ENCODE data around the gene ELP4. TPM values are rescaled to one million over a fixed set of nuclear protein-coding genes. Genes with fewer than 3 reads are reported as not detected.

ELP4 gene
- total RNA-seq, 1 donor from 2014 or later: 19.5 TPM

DNA sequence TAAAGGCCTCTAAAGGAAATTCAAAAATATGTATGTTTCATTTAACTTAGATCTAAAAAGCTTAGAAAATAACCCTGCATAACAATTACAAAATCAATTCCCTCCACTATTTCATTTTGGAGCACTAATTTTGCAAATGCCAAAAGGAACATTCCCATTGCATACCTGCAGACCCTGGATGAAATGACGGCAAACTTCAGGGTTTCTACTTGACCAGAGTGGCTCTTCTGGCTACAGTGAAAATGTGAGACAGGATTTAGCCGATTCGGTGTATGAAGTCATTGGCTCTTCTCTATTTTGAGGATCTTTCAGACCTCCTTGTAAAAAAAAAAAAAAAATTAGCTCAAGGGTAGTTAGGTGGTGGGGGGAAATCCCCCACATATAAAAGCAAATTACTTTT, 257.5 kb downstream of the ELP4 start:
- H3K4me3 Mint-ChIP-seq: no peak overlapping the region

DNA sequence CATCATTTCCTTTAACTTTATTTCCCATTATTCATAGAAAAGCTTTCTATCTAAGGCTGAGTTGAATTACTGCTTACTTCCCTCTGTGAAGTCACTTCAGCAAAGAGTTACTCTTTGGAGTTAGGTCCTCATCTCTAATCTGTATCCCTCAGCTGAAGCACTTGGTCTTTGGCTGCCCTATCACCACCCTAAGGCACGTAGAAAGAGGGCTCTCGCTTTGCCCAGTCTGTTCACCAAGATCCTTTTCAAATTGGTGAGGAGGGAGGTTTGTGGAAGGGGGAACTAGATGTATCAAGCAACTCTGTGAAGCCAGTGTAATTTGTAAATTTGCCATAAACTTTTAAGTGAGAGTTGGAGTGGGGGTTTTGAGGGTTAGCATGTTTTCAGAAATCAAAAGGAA, 258.1 kb downstream of the ELP4 start:
- Mint-ChIP-seq H3K36me3 (no peaks in the 10 kb centered on the region), H3K4me3 (no peak overlapping the region), H3K4me1 (no peaks in the 10 kb centered on the region), H3K9me3 (no peaks in the 10 kb centered on the region), H3K27ac (no peak overlapping the region), H3K27me3 (ENCODE audit: low read depth) (no peaks in the 10 kb centered on the region)
- DNase-seq (ENCODE audit: low spot score in 2 of 2, unreplicated experiment in 2 of 2): no peak
- TF ChIP-seq, protein P1, sequence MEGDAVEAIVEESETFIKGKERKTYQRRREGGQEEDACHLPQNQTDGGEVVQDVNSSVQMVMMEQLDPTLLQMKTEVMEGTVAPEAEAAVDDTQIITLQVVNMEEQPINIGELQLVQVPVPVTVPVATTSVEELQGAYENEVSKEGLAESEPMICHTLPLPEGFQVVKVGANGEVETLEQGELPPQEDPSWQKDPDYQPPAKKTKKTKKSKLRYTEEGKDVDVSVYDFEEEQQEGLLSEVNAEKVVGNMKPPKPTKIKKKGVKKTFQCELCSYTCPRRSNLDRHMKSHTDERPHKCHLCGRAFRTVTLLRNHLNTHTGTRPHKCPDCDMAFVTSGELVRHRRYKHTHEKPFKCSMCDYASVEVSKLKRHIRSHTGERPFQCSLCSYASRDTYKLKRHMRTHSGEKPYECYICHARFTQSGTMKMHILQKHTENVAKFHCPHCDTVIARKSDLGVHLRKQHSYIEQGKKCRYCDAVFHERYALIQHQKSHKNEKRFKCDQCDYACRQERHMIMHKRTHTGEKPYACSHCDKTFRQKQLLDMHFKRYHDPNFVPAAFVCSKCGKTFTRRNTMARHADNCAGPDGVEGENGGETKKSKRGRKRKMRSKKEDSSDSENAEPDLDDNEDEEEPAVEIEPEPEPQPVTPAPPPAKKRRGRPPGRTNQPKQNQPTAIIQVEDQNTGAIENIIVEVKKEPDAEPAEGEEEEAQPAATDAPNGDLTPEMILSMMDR (IDR thresholded peaks at IDR 0.05; ENCODE audit: unreplicated experiment): no peak

More for the DNA sequence above, 257.5 kb downstream of the ELP4 start:
- Mint-ChIP-seq H3K27ac (no peak overlapping the region), H3K36me3 (no peaks in the 10 kb centered on the region), H3K27me3 (ENCODE audit: low read depth) (no peaks in the 10 kb centered on the region), H3K9me3 (no peaks in the 10 kb centered on the region), H3K4me1 (no peaks in the 10 kb centered on the region)
- DNase-seq (ENCODE audit: low spot score in 2 of 2, unreplicated experiment in 2 of 2): no peak
- TF ChIP-seq, protein P1 (IDR thresholded peaks at IDR 0.05; ENCODE audit: unreplicated experiment): no peak

DNA sequence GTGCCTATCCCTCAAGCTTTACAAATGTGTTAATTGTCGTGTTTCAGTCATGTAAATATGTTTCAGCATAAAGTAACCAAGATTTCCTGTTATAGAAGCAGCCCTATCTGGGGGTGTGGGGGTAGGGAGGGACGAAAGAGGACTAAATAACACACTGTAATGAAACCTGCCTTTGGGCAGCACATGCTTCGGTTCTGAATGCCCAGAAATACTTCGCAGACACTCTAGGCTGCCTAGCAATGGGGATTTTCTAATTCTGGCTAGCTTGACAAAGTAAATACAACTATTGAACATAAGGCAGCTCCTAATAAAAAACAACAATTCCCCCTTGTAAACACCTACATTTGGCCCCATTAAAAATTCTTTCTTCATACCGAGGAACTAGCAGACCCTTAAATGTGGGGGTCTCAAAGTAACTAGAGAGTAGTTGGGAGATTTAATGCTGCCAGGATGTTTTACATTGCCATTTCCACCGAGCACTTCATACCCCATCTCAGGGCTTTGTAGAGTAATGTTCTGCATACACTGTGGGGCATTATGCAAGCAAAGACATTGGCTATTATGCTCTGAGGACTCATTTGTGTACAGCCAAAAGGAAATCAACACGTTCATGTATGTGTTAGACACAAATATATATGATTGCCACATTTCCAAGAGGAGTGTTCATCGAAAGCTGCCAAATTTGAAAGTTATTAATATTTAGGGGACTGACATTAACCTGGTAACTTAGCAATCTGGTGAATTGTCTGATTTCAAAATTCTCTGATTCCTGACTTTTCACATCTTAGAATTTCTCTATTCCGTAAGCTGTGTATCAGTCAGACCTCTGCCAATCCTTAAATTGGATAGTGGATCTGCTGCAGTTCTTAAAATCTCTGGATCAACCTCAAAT, 259.4 kb downstream of the ELP4 start:
- no peak for DNase-seq (ENCODE audit: low spot score in 2 of 2, unreplicated experiment in 2 of 2)
- Mint-ChIP-seq H3K9me3 (no peaks in the 10 kb centered on the region), H3K36me3 (no peaks in the 10 kb centered on the region), H3K4me3 (no peak overlapping the region), H3K4me1 (no peaks in the 10 kb centered on the region), H3K27me3 (ENCODE audit: low read depth) (no peaks in the 10 kb centered on the region), H3K27ac (no peak overlapping the region)
- TF ChIP-seq, protein P1 (IDR thresholded peaks at IDR 0.05; ENCODE audit: unreplicated experiment): no peak

DNA sequence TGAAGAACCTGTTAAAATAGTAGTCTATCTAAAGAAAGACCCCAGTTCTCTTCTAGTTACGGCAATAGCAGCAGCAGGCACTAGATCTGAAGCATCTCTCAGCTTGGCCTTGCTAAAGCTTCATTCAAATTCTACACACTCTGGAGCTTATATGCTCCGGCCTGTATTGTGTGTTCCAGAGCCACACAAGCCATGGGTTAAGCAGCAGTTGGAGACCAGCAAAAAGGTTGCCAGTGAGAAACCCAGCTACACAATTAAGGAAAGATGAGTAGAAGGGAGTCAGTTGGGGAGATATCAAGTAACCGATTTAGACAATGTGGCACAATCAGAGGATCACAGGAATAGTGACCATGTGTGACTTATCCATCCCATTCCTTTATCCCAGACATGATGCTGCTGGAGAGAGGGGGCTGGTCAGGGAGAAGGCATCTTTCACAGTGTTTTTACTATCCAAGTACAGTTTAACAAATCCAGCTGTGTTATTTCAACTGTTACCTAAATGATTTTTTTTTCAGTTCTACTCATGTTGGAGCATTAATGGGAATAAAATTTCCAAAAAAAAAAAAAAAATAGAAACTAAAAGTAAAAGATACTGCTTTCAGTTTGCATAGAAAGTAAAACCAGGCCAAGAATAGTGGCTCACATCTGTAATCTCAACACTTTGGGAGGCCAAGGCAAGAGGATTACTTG, 260.6 kb downstream of the ELP4 start:
- Mint-ChIP-seq H3K4me1 (no peaks in the 10 kb centered on the region), H3K36me3 (no peaks in the 10 kb centered on the region), H3K27ac (no peak overlapping the region), H3K27me3 (ENCODE audit: low read depth) (no peaks in the 10 kb centered on the region), H3K9me3 (no peaks in the 10 kb centered on the region), H3K4me3 (no peak overlapping the region)
- DNase-seq (ENCODE audit: low spot score in 2 of 2, unreplicated experiment in 2 of 2): no peak
- TF ChIP-seq, protein P1 (IDR thresholded peaks at IDR 0.05; ENCODE audit: unreplicated experiment): no peak

DNA sequence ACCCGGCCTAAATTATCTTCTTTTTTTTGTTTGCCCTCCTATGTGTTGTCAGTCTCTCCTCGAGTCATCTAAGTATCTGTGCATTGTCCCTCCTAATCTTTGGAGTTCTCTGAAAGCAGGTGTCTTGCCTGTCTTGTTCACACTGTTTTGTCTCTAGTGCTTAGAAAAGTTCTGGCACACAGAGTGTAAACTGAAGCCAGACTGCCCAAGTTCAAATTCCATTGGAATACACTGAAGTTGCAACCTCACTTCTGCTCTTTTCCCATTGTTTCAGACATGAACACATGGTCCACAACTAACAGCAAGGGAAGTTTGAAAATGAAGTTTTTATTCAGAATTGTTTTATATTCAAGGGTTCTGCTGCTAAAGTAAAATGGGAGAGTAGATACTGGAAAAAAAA, 262.8 kb downstream of the ELP4 start:
- Mint-ChIP-seq H3K27ac (no peak overlapping the region), H3K9me3 (peaks cover 2% of the 10 kb centered on the region), H3K4me3 (no peak overlapping the region), H3K36me3 (peaks cover 1% of the 10 kb centered on the region), H3K4me1 (no peaks in the 10 kb centered on the region), H3K27me3 (ENCODE audit: low read depth) (no peaks in the 10 kb centered on the region)
- TF ChIP-seq, protein P1 (IDR thresholded peaks at IDR 0.05; ENCODE audit: unreplicated experiment): no peak
- DNase-seq (ENCODE audit: low spot score in 2 of 2, unreplicated experiment in 2 of 2): no peak
